ENCODE measurements around the gene FES.

FES gene

DNA sequence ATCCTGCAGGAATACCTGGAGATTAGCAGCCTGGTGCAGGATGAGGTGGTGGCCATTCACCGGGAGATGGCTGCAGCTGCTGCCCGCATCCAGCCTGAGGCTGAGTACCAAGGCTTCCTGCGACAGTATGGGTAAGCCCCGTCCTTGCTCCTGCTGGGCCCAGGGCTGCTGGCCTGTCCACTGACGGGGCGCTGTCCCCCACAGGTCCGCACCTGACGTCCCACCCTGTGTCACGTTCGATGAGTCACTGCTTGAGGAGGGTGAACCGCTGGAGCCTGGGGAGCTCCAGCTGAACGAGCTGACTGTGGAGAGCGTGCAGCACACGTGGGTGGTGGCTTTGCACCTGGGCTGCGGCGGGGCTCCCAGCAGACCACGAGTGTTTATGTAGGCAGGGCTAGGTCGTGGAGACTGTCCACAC, 5.0 kb downstream of the FES start:
- TF ChIP-seq, protein P1, sequence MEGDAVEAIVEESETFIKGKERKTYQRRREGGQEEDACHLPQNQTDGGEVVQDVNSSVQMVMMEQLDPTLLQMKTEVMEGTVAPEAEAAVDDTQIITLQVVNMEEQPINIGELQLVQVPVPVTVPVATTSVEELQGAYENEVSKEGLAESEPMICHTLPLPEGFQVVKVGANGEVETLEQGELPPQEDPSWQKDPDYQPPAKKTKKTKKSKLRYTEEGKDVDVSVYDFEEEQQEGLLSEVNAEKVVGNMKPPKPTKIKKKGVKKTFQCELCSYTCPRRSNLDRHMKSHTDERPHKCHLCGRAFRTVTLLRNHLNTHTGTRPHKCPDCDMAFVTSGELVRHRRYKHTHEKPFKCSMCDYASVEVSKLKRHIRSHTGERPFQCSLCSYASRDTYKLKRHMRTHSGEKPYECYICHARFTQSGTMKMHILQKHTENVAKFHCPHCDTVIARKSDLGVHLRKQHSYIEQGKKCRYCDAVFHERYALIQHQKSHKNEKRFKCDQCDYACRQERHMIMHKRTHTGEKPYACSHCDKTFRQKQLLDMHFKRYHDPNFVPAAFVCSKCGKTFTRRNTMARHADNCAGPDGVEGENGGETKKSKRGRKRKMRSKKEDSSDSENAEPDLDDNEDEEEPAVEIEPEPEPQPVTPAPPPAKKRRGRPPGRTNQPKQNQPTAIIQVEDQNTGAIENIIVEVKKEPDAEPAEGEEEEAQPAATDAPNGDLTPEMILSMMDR (IDR thresholded peaks at IDR 0.05; ENCODE audit: low read length) = no peak
- TF ChIP-seq EZH2 (IDR thresholded peaks at IDR 0.05; ENCODE audit: borderline replicate concordance, low read length) = no peak
- no peak overlapping the region for H3K4me2 ChIP-seq (ENCODE audit: low read length)
- H3K79me2 ChIP-seq (ENCODE audit: insufficient read depth, low read length) = no peaks in the 10 kb centered on the region
- no peaks in the 10 kb centered on the region for H4K20me1 ChIP-seq (ENCODE audit: insufficient read depth, low read length)
- H3K27ac ChIP-seq (ENCODE audit: low read depth, low read length, poor library complexity, severe bottlenecking) = no peak overlapping the region
- H3K4me1 ChIP-seq (ENCODE audit: insufficient read depth, low read length, severe bottlenecking) = peaks cover 6% of the 10 kb centered on the region
- no peak overlapping the region for H3K4me3 ChIP-seq (ENCODE audit: low read depth, low read length, poor library complexity, severe bottlenecking)
- no peaks in the 10 kb centered on the region for H3K36me3 ChIP-seq (ENCODE audit: insufficient read depth, low read length)
- H3K9me3 ChIP-seq (ENCODE audit: low read length) = no peaks in the 10 kb centered on the region
- H2AFZ ChIP-seq (ENCODE audit: low read length) = no peak overlapping the region
- no peaks in the 10 kb centered on the region for H3K9me2 ChIP-seq (ENCODE audit: low read depth, low read length)
- H3K27me3 ChIP-seq (ENCODE audit: insufficient read depth, low read length) = peaks cover 20% of the 10 kb centered on the region
- no peaks in the 10 kb centered on the region for H3F3A ChIP-seq (ENCODE audit: insufficient read depth, low read length)
- H3K9ac ChIP-seq (ENCODE audit: low read length) = no peak overlapping the region

GRCh38 chr15:90889736-90890456, 5.6 kb downstream of the FES start:
- Histone ChIP-seq H3K4me1 (ENCODE audit: insufficient read depth, low read length, severe bottlenecking) (peaks cover 6% of the 10 kb centered on the region), H3K36me3 (ENCODE audit: insufficient read depth, low read length) (no peaks in the 10 kb centered on the region), H3F3A (ENCODE audit: insufficient read depth, low read length) (no peaks in the 10 kb centered on the region), H3K79me2 (ENCODE audit: insufficient read depth, low read length) (no peaks in the 10 kb centered on the region), H3K9me2 (ENCODE audit: low read depth, low read length) (no peaks in the 10 kb centered on the region), H4K20me1 (ENCODE audit: insufficient read depth, low read length) (no peaks in the 10 kb centered on the region), H3K4me3 (ENCODE audit: low read depth, low read length, poor library complexity, severe bottlenecking) (no peak overlapping the region), H2AFZ (ENCODE audit: low read length) (no peak overlapping the region), H3K27me3 (ENCODE audit: insufficient read depth, low read length) (peaks cover 20% of the 10 kb centered on the region), H3K27ac (ENCODE audit: low read depth, low read length, poor library complexity, severe bottlenecking) (no peak overlapping the region), H3K9me3 (ENCODE audit: low read length) (no peaks in the 10 kb centered on the region), H3K9ac (ENCODE audit: low read length) (no peak overlapping the region), H3K4me2 (ENCODE audit: low read length) (no peak overlapping the region)
- TF ChIP-seq EZH2 (IDR thresholded peaks at IDR 0.05; ENCODE audit: borderline replicate concordance, low read length) = no peak

DNA sequence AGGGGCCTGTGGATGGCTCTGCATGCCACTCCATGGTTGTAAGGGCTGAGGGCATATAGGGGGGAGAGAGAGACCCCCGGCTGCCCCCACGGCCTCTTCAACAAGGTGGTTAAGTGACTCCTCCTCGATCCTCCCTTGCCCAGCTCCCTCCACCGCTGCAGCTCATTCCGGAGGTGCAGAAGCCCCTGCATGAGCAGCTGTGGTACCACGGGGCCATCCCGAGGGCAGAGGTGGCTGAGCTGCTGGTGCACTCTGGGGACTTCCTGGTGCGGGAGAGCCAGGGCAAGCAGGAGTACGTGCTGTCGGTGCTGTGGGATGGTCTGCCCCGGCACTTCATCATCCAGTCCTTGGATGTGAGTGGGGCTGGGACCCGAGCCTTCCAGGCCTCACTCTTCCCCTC, 6.5 kb downstream of the FES start:
- Histone ChIP-seq H3K9me3 (ENCODE audit: low read length) (no peaks in the 10 kb centered on the region), H3K79me2 (ENCODE audit: insufficient read depth, low read length) (no peaks in the 10 kb centered on the region), H3K27ac (ENCODE audit: low read depth, low read length, poor library complexity, severe bottlenecking) (no peak overlapping the region), H3F3A (ENCODE audit: insufficient read depth, low read length) (no peaks in the 10 kb centered on the region), H3K4me2 (ENCODE audit: low read length) (no peak overlapping the region), H3K9ac (ENCODE audit: low read length) (no peak overlapping the region), H2AFZ (ENCODE audit: low read length) (no peak overlapping the region), H3K9me2 (ENCODE audit: low read depth, low read length) (no peaks in the 10 kb centered on the region), H3K4me1 (ENCODE audit: insufficient read depth, low read length, severe bottlenecking) (peaks cover 6% of the 10 kb centered on the region), H4K20me1 (ENCODE audit: insufficient read depth, low read length) (no peaks in the 10 kb centered on the region), H3K27me3 (ENCODE audit: insufficient read depth, low read length) (peaks cover 20% of the 10 kb centered on the region), H3K36me3 (ENCODE audit: insufficient read depth, low read length) (no peaks in the 10 kb centered on the region), H3K4me3 (ENCODE audit: low read depth, low read length, poor library complexity, severe bottlenecking) (no peak overlapping the region)
- TF ChIP-seq, protein P1 (IDR thresholded peaks at IDR 0.05; ENCODE audit: low read length) = no peak
- no peak for TF ChIP-seq EZH2 (IDR thresholded peaks at IDR 0.05; ENCODE audit: borderline replicate concordance, low read length)

All from OCI-LY1 (cell line).